Osteocyte (in vitro differentiated cells): ENCODE data around the gene SERPINA1. TPM values are rescaled to one million over a fixed set of nuclear protein-coding genes. Genes with fewer than 3 reads are reported as not detected.

Experiments used
- DNase-seq: peaks from one replicate; pipeline ENCODE4 v3.0.0; 2021; ENCODE audit warnings: mixed read lengths; ENCODE audit not compliant: unreplicated experiment; ENCODE audit errors: extremely low spot score
- H3K27ac Mint-ChIP-seq: one replicate; pipeline ENCODE4 v1.8.0; 2021; ENCODE audit warnings: mild to moderate bottlenecking, mixed read lengths; ENCODE audit not compliant: unreplicated experiment
- H3K27me3 Mint-ChIP-seq: one replicate; pipeline ENCODE4 v1.8.0; 2021; ENCODE audit warnings: mixed read lengths; ENCODE audit not compliant: unreplicated experiment
- H3K36me3 Mint-ChIP-seq: one replicate; pipeline ENCODE4 v1.8.0; 2021; ENCODE audit warnings: mixed read lengths; ENCODE audit not compliant: unreplicated experiment
- H3K4me1 Mint-ChIP-seq: one replicate; pipeline ENCODE4 v1.8.0; 2021; ENCODE audit warnings: mixed read lengths; ENCODE audit not compliant: unreplicated experiment
- H3K4me3 Mint-ChIP-seq: one replicate; pipeline ENCODE4 v1.8.0; 2021; ENCODE audit warnings: mild to moderate bottlenecking, moderate library complexity, mixed read lengths; ENCODE audit not compliant: unreplicated experiment
- H3K9me3 Mint-ChIP-seq: one replicate; pipeline ENCODE4 v1.8.0; 2021; ENCODE audit warnings: mixed read lengths; ENCODE audit not compliant: unreplicated experiment
- CTCF ChIP-seq: fragments of 200-600 bp; sonication (generic); IDR thresholded peaks from 2 replicates; pipeline ENCODE4 v1.5.0; 2021; ENCODE audit warnings: antibody characterized with exemption, mild to moderate bottlenecking, moderate library complexity
- total RNA-seq: library from RNA; stranded (reverse); gene quantifications from 2 replicates; pipeline ENCODE4 v1.2.1, GENCODE V29; 2021

Gene SERPINA1
- total RNA-seq, 1 donor from 2014 or later = not detected

DNA sequence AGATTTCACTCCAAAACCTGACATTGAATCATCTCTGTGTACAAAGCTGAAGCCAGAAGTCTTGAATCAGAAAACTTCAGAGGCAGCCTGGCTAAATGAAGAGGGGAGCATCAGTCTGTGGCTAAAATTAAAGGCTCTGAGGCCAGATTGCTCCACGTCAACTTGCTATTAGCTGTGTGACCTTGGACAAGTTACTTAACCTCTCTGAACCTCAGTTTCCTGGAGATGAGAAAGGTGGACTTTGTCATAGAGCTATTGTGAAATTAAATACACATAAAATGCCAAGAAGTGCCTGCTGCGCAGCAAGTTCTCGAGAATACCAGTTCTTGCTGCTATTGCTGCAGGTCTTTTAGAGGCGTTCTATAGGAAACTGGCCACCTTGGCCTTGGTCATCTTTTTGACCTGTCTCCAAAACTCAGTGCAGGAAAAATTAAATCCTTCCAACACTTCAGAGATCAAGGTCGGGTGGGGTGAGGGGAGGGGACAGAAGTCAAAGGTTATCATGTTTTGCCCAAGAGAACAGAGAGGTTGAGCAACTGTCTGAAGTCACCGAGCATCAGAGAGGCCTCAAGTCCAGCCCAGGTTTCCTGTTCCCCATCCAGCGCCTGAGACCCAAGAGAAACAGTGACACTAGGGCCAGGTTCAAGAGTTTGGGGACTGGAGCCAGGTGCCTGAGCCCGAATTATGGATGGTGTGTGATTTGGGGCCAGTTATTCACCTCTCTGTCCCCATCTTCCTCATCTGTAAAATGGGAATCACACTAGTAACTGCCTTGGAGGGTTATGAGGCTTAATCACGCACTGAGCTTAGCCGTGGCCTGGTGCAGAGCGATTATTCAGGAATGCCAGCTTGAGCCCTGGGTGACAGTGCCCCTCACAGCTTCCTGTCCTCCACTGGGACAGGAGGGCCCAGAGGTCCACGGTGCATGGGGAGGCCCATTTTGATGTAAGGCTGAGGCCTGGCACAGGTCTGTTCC lies 1.1 kb downstream of the SERPINA1 start:
- Mint-ChIP-seq H3K4me1 (no peaks in the 10 kb centered on the region), H3K9me3 (no peaks in the 10 kb centered on the region), H3K27ac (no peak overlapping the region), H3K4me3 (no peak overlapping the region), H3K27me3 (no peaks in the 10 kb centered on the region), H3K36me3 (no peaks in the 10 kb centered on the region)
- no peak for TF ChIP-seq CTCF
- DNase-seq = no peak

DNA sequence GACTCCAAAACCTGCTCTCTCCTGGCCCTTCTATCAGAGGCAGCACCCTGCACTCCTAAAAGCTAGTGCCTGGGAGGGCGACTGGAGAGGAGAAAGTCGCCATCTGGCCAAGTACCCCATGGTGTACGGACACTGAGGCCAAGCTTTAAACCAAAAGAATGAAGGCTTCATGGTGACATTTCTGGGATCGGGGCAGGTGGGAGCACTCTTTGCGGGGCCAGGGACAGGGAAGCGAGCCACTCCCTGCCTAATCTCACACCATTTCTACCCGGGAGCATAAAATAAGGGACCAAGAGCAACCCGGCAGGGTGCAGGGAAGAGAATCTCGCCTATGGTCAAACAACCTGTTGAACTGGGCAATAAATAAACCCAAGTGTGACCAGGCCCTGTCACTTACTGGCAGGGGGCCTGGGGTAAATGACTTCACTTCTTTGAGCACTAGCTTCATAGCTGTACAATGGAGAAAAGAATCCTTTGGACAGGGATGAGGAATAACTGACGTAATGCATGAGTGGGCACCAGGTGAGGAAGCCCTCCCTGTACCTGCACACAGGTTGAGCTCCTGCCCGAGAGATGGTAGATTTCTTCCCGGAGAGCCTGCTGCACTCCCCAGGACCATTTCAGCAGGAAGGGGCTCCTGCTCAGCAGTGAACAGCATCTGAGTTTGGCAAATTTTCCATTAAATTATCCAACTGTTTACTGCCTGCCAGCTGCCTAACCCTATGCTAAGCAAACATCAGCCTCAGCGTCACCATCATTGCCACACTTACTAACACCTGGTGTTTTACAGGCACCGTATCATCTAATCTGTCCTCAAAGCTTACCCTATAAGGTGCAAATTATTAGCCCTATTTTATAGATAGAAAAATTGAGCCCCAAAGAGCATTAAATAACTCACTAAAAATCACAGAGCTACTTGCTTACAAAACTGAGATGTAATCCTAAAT lies 2.0 kb downstream of the SERPINA1 start:
- no peaks in the 10 kb centered on the region for H3K27me3 Mint-ChIP-seq
- H3K4me3 Mint-ChIP-seq = no peak overlapping the region
- H3K4me1 Mint-ChIP-seq = no peaks in the 10 kb centered on the region
- no peak for TF ChIP-seq CTCF
- H3K36me3 Mint-ChIP-seq = no peaks in the 10 kb centered on the region
- no peak overlapping the region for H3K27ac Mint-ChIP-seq
- H3K9me3 Mint-ChIP-seq = no peaks in the 10 kb centered on the region
- DNase-seq = no peak

DNA sequence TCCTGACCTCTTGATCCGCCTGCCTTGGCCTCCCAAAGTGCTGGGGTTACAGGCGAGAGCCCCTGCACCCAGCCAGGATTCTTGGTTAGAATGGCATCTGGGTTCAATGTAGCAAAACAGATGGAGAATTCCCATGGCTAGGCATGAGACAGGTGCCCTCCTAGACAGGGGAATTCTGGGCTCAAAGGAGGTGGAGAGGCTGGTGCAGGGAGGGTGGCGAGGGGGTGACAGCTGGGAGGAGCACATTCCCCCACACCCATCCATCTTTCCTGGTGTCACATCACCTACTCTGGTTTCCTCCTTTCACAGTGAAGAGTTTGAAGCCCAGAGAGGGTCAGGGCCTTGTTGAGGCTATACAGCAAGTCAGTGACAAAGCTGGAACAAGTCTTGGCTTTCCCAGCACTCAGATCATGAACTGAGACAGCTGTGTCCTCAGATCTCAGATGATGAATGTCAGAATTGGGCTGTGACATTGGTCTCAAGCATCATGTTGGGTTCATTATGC lies 2.8 kb downstream of the SERPINA1 start:
- TF ChIP-seq CTCF = no peak
- H3K4me3 Mint-ChIP-seq = no peak overlapping the region
- no peak overlapping the region for H3K27ac Mint-ChIP-seq
- no peaks in the 10 kb centered on the region for H3K9me3 Mint-ChIP-seq
- no peaks in the 10 kb centered on the region for H3K4me1 Mint-ChIP-seq
- H3K27me3 Mint-ChIP-seq = no peaks in the 10 kb centered on the region
- no peak for DNase-seq
- H3K36me3 Mint-ChIP-seq = no peaks in the 10 kb centered on the region

- H3K36me3 Mint-ChIP-seq = no peaks in the 10 kb centered on the region
- H3K27ac Mint-ChIP-seq = no peak overlapping the region
- H3K27me3 Mint-ChIP-seq = no peaks in the 10 kb centered on the region
- no peak overlapping the region for H3K4me3 Mint-ChIP-seq
- no peaks in the 10 kb centered on the region for H3K4me1 Mint-ChIP-seq
- TF ChIP-seq CTCF = no peak
- no peaks in the 10 kb centered on the region for H3K9me3 Mint-ChIP-seq
- DNase-seq = no peak
Measured at GRCh38 chr14:94384342-94384741, 4.1 kb downstream of the SERPINA1 start.
